AG20443 (cell line): ENCODE results near the gene JMJD1C.
"Not testable (repeated sequence)": the region's sequence is repeated elsewhere in the genome, so short reads cannot be mapped to it uniquely, and the experiment has no call there.

Experiments
- DNase-seq: peaks from one replicate; pipeline ENCODE4 v3.0.0; 2012; ENCODE audit warnings: low spot score, mixed read lengths

Gene JMJD1C

GRCh38 chr10:63286754-63287264, 179.0 kb downstream of the JMJD1C start:
- no peak for DNase-seq

GRCh38 chr10:63286340-63286739, 179.4 kb downstream of the JMJD1C start:
- no peak for DNase-seq

GRCh38 chr10:63283901-63284300, 181.9 kb downstream of the JMJD1C start:
- DNase-seq = not testable (repeated sequence)

GRCh38 chr10:63283093-63283492, 182.7 kb downstream of the JMJD1C start:
- no peak for DNase-seq

- peak; percentile 8 for DNase-seq
Measured at GRCh38 chr10:63281967-63282366, 183.8 kb downstream of the JMJD1C start.

GRCh38 chr10:63280386-63280785, 185.4 kb downstream of the JMJD1C start:
- DNase-seq = no peak

GRCh38 chr10:63275094-63275493, 190.7 kb downstream of the JMJD1C start:
- no peak for DNase-seq

- no peak for DNase-seq
Measured at GRCh38 chr10:63273577-63273976, 192.2 kb downstream of the JMJD1C start.

- DNase-seq = peak; percentile 89
Measured at GRCh38 chr10:63268798-63269503, 196.8 kb downstream of the JMJD1C start.

GRCh38 chr10:63268149-63268797, 197.5 kb downstream of the JMJD1C start:
- DNase-seq = no peak

GRCh38 chr10:63267414-63268148, 198.2 kb downstream of the JMJD1C start:
- DNase-seq = peak; percentile 50

GRCh38 chr10:63266391-63267316, 199.1 kb downstream of the JMJD1C start:
- DNase-seq = no peak

- DNase-seq = no peak
Measured at GRCh38 chr10:63265683-63266235, 200.0 kb downstream of the JMJD1C start.

GRCh38 chr10:63265222-63265617, 200.6 kb downstream of the JMJD1C start:
- peak; percentile 34 for DNase-seq

GRCh38 chr10:63264617-63265221, 201.1 kb downstream of the JMJD1C start:
- DNase-seq = no peak

- no peak for DNase-seq
Measured at GRCh38 chr10:63262430-63263073, 203.2 kb downstream of the JMJD1C start.

GRCh38 chr10:63261496-63261895, 204.3 kb downstream of the JMJD1C start:
- DNase-seq = no peak

GRCh38 chr10:63260860-63261251, 204.9 kb downstream of the JMJD1C start:
- DNase-seq = no peak

GRCh38 chr10:63260103-63260859, 205.5 kb downstream of the JMJD1C start:
- no peak for DNase-seq
